ENCODE data around the gene MTHFD2L.

Gene MTHFD2L

DNA sequence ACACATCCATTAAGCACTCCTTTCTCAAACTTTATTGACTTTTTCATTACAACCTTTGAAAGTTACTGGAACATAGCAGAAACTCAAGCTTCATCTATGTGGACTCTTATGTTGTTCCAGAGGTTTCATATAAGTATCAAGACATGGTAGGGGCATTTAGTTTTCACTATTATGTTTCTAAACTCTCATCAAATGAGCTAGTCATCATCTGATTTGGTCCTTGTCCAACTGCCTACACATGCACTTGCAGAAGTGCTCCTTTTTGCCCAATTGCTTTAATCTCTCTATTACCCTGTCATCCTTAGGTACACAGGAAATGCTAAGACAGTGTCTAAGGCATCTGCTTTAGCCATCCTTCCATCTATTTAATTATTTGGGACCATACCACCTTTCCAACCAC lies 108.2 kb downstream of the MTHFD2L start:
- H3K9ac ChIP-seq (ENCODE audit: low read depth, low read length): no peak overlapping the region
- H3K9me3 ChIP-seq (ENCODE audit: insufficient read depth, low read depth, low read length): no peaks in the 10 kb centered on the region
- H3K4me3 ChIP-seq (ENCODE audit: low read length): no peak overlapping the region
- H3K4me1 ChIP-seq (ENCODE audit: insufficient read depth, low read length): no peaks in the 10 kb centered on the region
- no peak overlapping the region for H3K27ac ChIP-seq (ENCODE audit: low read length)
- no peaks in the 10 kb centered on the region for H3K27me3 ChIP-seq (ENCODE audit: insufficient read depth, low read length)
- H3K36me3 ChIP-seq (ENCODE audit: insufficient read depth, low read depth, low read length): no peaks in the 10 kb centered on the region

DNA sequence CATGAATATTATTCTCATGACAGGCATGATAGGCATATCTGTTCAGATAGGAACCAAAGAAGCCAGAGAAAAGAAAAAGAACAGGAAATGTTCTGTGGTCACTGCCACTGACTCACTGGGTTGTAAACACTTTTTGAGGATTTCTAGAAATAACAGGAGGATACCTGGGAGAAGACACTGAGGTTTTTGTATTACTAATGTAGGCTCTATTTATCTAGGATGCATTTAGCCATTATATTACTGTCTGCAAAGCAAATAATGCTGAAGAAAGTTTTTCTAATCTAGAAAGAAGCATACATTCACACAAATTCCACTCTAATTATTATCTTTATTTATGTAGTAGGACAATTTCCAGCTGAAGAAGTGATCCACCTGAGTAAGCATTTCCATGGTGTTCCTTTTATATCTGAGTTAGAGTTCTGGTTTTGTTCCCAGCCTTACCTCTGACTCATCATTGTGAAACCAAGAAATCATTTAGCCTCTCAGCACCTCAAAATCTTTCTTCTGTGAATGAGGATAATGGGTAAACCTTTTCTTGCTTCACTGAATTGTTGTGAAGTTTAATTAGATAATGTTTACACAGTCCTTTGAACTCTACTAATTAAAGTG lies 110.2 kb downstream of the MTHFD2L start:
- no peaks in the 10 kb centered on the region for H3K9me3 ChIP-seq (ENCODE audit: insufficient read depth, low read depth, low read length)
- H3K9ac ChIP-seq (ENCODE audit: low read depth, low read length): no peak overlapping the region
- no peak overlapping the region for H3K4me3 ChIP-seq (ENCODE audit: low read length)
- H3K4me1 ChIP-seq (ENCODE audit: insufficient read depth, low read length): no peaks in the 10 kb centered on the region
- H3K36me3 ChIP-seq (ENCODE audit: insufficient read depth, low read depth, low read length): no peaks in the 10 kb centered on the region
- no peaks in the 10 kb centered on the region for H3K27me3 ChIP-seq (ENCODE audit: insufficient read depth, low read length)
- no peak overlapping the region for H3K27ac ChIP-seq (ENCODE audit: low read length)

DNA sequence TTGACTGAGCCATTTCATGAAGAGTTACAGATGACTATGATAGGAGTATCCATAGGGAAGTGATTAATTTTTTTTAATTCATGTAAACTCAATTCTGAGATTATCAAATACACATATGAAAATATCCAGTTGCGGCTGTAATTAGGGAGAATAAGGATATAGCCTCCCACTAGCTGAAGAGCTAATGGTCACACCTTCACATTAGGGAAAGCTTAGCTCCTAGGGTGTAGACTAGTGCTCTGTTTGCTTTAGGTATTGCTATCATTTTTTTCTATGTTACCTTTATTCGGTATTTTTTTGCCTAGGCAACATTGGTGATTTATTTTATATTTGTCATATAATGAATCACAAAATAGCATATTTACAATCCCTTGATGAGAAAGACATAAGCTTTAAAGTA lies 110.7 kb downstream of the MTHFD2L start:
- Histone ChIP-seq H3K36me3 (ENCODE audit: insufficient read depth, low read depth, low read length) (no peaks in the 10 kb centered on the region), H3K9ac (ENCODE audit: low read depth, low read length) (no peak overlapping the region), H3K27me3 (ENCODE audit: insufficient read depth, low read length) (no peaks in the 10 kb centered on the region), H3K27ac (ENCODE audit: low read length) (no peak overlapping the region), H3K4me3 (ENCODE audit: low read length) (no peak overlapping the region), H3K9me3 (ENCODE audit: insufficient read depth, low read depth, low read length) (no peaks in the 10 kb centered on the region), H3K4me1 (ENCODE audit: insufficient read depth, low read length) (no peaks in the 10 kb centered on the region)

DNA sequence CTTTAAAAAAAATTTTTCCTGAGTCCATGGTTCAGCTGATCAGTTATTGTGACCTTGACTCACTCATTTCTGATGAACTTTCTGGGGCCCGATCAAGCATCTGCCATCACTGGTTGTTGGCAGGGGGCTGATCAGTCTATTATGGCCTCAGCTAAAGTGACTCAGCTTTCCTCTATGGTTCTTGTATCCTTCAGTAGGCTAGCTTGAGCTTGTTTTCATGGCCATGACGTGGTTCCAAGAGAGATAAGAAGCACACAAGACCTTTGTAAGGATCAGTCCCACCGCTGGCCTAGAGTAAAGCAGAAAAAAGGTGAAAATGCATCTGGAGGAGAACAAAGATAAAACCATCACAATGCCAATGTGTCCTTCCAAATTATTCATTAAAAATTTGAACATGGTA lies 120.6 kb downstream of the MTHFD2L start:
- Histone ChIP-seq H3K4me3 (ENCODE audit: low read length) (no peak overlapping the region), H3K27ac (ENCODE audit: low read length) (no peak overlapping the region), H3K9ac (ENCODE audit: low read depth, low read length) (no peak overlapping the region), H3K4me1 (ENCODE audit: insufficient read depth, low read length) (no peaks in the 10 kb centered on the region), H3K9me3 (ENCODE audit: insufficient read depth, low read depth, low read length) (no peaks in the 10 kb centered on the region), H3K36me3 (ENCODE audit: insufficient read depth, low read depth, low read length) (no peaks in the 10 kb centered on the region), H3K27me3 (ENCODE audit: insufficient read depth, low read length) (no peaks in the 10 kb centered on the region)

DNA sequence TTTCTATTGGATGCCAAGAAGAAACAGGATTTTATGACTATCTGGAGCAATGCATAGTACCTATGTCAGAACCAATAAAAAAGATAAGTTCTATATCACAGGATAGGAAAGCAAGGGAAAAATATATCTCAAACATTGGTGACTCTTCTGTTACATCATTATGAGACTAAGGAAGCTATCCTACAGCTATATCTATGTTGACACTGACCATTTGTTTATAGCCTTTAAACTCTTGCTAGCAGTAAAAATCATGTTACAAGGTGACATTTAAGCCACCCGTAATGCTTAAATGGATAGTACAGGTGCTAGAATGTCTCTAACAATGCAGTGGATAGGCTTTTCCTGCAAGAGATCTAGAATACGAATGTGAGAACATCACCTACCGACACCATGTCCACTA lies 121.8 kb downstream of the MTHFD2L start:
- Histone ChIP-seq H3K27ac (ENCODE audit: low read length) (no peak overlapping the region), H3K4me3 (ENCODE audit: low read length) (no peak overlapping the region), H3K9me3 (ENCODE audit: insufficient read depth, low read depth, low read length) (no peaks in the 10 kb centered on the region), H3K4me1 (ENCODE audit: insufficient read depth, low read length) (no peaks in the 10 kb centered on the region), H3K27me3 (ENCODE audit: insufficient read depth, low read length) (no peaks in the 10 kb centered on the region), H3K9ac (ENCODE audit: low read depth, low read length) (no peak overlapping the region), H3K36me3 (ENCODE audit: insufficient read depth, low read depth, low read length) (no peaks in the 10 kb centered on the region)

DNA sequence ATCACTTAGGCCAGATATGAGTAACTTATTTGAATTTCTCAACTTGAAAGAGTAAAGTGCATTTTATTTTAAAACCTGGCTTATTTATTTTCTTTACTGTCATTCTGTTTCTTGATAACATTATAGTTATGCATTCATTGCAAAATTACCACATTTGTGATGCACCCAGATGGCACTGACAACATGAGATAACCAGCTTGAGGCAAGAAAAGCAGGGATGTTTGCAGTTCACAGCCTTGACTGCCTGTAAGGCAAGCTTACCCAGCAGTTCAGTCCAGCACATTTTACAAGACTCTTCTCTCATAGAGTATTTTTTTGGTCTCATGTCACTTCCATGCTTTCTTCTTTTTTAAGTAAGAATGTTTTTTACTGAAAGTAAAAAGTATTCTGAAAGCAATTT lies 125.0 kb downstream of the MTHFD2L start:
- H3K27ac ChIP-seq (ENCODE audit: low read length): no peak overlapping the region
- H3K4me3 ChIP-seq (ENCODE audit: low read length): no peak overlapping the region
- no peaks in the 10 kb centered on the region for H3K4me1 ChIP-seq (ENCODE audit: insufficient read depth, low read length)
- H3K27me3 ChIP-seq (ENCODE audit: insufficient read depth, low read length): no peaks in the 10 kb centered on the region
- H3K36me3 ChIP-seq (ENCODE audit: insufficient read depth, low read depth, low read length): no peaks in the 10 kb centered on the region
- H3K9me3 ChIP-seq (ENCODE audit: insufficient read depth, low read depth, low read length): no peaks in the 10 kb centered on the region
- no peak overlapping the region for H3K9ac ChIP-seq (ENCODE audit: low read depth, low read length)

DNA sequence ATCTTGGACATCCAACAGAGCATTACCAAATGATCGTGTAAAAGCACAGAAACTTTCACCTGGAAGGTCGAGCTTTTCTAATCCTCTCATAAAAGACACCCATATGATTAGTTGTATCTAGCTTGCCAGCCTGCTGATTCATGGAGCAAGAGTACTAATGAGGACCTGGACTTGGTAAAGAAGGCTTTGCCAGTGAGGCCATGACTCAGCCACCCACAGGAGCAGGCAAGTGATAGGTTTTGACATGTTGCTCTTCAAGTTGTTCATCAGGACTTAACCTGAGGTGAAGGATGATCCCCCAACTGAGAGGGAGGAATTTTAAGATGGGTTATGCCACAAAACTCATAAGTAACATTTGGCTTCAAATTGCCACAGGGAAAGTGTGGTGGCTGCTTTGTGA lies 125.7 kb downstream of the MTHFD2L start:
- no peak overlapping the region for H3K27ac ChIP-seq (ENCODE audit: low read length)
- H3K9ac ChIP-seq (ENCODE audit: low read depth, low read length): no peak overlapping the region
- H3K36me3 ChIP-seq (ENCODE audit: insufficient read depth, low read depth, low read length): no peaks in the 10 kb centered on the region

DNA sequence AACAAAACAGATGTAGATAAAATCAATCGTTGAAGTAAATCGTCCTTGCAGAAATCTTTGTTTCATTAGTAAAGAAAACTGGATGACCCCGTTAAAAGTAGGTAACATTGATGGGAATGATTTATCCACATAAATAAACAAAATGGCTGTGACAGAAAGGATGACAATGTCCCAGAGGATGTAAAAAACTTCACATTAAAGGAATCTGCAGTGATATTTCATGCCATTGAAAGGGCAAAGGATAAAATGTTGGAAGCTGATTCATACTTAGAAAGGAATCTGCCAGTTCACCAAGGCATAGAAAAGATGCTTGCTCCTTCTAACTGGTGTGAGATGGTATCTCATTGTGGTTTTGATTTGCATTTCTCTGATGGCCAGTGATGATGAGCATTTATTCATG lies 126.1 kb downstream of the MTHFD2L start:
- H3K4me1 ChIP-seq (ENCODE audit: insufficient read depth, low read length): no peaks in the 10 kb centered on the region
- H3K4me3 ChIP-seq (ENCODE audit: low read length): no peak overlapping the region
- H3K9ac ChIP-seq (ENCODE audit: low read depth, low read length): no peak overlapping the region
- no peaks in the 10 kb centered on the region for H3K36me3 ChIP-seq (ENCODE audit: insufficient read depth, low read depth, low read length)
- no peaks in the 10 kb centered on the region for H3K9me3 ChIP-seq (ENCODE audit: insufficient read depth, low read depth, low read length)
- no peak overlapping the region for H3K27ac ChIP-seq (ENCODE audit: low read length)
- H3K27me3 ChIP-seq (ENCODE audit: insufficient read depth, low read length): no peaks in the 10 kb centered on the region

More for the DNA sequence above, 125.7 kb downstream of the MTHFD2L start:
- H3K9me3 ChIP-seq (ENCODE audit: insufficient read depth, low read depth, low read length): no peaks in the 10 kb centered on the region
- H3K27me3 ChIP-seq (ENCODE audit: insufficient read depth, low read length): no peaks in the 10 kb centered on the region
- no peak overlapping the region for H3K4me3 ChIP-seq (ENCODE audit: low read length)
- H3K4me1 ChIP-seq (ENCODE audit: insufficient read depth, low read length): no peaks in the 10 kb centered on the region

DNA sequence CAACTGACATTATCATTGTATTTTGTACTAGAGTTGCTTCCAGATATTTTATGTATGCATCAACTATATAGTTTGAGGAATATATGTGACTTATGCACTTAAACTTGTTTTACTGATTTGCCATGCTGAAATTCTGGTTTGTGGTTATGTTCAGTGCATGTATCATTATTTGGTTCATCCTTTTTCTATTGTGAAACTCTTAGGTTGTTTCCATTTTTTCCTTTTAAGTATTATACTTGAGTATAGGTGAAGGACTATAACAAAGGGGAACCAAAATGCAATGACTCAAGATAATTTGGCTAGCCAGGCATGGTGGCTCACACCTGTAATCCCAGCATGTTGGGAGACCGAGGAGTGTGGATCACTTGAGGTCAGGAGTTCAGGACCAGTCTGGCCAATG lies 129.2 kb downstream of the MTHFD2L start:
- Histone ChIP-seq H3K4me1 (ENCODE audit: insufficient read depth, low read length) (no peaks in the 10 kb centered on the region), H3K27me3 (ENCODE audit: insufficient read depth, low read length) (no peaks in the 10 kb centered on the region), H3K9me3 (ENCODE audit: insufficient read depth, low read depth, low read length) (no peaks in the 10 kb centered on the region), H3K27ac (ENCODE audit: low read length) (no peak overlapping the region), H3K9ac (ENCODE audit: low read depth, low read length) (no peak overlapping the region), H3K4me3 (ENCODE audit: low read length) (no peak overlapping the region), H3K36me3 (ENCODE audit: insufficient read depth, low read depth, low read length) (no peaks in the 10 kb centered on the region)

DNA sequence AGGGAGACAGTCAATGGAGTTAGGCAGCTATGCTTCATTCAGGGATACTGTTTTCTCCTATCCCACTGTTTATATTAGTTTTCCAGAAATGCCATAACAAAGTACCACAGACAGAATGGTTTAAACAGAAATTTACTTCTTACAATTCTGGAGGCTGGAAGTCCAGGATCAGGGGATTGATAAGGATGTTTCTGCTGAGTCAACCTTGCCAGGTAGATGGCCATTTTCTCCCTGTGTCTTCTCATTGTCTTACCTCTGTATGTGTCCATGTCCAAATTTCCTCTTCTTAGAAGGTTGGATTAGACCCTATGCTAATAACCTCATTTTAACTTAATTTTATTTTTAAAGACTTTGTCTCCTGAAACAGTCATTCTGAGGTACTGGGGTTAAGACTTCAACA lies 129.9 kb downstream of the MTHFD2L start:
- H3K4me1 ChIP-seq (ENCODE audit: insufficient read depth, low read length): no peaks in the 10 kb centered on the region
- H3K27ac ChIP-seq (ENCODE audit: low read length): no peak overlapping the region
- no peak overlapping the region for H3K9ac ChIP-seq (ENCODE audit: low read depth, low read length)
- H3K9me3 ChIP-seq (ENCODE audit: insufficient read depth, low read depth, low read length): no peaks in the 10 kb centered on the region
- H3K27me3 ChIP-seq (ENCODE audit: insufficient read depth, low read length): no peaks in the 10 kb centered on the region
- H3K36me3 ChIP-seq (ENCODE audit: insufficient read depth, low read depth, low read length): no peaks in the 10 kb centered on the region
- H3K4me3 ChIP-seq (ENCODE audit: low read length): no peak overlapping the region

DNA sequence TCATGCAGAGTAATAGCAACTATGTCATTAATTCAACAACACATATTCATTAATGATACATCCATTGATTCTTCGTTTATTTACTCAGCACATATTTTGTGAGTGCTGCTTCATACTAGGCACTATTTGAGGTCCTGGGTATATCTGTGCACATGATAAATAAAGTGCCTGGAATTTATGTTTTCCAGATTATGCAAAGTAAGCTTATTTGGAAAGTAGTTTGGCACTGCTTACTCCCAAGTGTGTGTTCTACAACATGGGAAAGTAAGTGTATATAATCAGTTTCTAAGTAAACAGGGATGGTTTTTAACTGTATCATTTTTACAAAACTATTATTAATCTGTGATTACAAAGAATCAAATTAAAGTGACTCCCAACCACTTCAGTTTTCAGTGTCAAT lies 133.6 kb downstream of the MTHFD2L start:
- Histone ChIP-seq H3K27me3 (ENCODE audit: insufficient read depth, low read length) (no peaks in the 10 kb centered on the region), H3K4me3 (ENCODE audit: low read length) (no peak overlapping the region), H3K36me3 (ENCODE audit: insufficient read depth, low read depth, low read length) (no peaks in the 10 kb centered on the region), H3K27ac (ENCODE audit: low read length) (no peak overlapping the region), H3K9ac (ENCODE audit: low read depth, low read length) (no peak overlapping the region), H3K4me1 (ENCODE audit: insufficient read depth, low read length) (no peaks in the 10 kb centered on the region), H3K9me3 (ENCODE audit: insufficient read depth, low read depth, low read length) (no peaks in the 10 kb centered on the region)

DNA sequence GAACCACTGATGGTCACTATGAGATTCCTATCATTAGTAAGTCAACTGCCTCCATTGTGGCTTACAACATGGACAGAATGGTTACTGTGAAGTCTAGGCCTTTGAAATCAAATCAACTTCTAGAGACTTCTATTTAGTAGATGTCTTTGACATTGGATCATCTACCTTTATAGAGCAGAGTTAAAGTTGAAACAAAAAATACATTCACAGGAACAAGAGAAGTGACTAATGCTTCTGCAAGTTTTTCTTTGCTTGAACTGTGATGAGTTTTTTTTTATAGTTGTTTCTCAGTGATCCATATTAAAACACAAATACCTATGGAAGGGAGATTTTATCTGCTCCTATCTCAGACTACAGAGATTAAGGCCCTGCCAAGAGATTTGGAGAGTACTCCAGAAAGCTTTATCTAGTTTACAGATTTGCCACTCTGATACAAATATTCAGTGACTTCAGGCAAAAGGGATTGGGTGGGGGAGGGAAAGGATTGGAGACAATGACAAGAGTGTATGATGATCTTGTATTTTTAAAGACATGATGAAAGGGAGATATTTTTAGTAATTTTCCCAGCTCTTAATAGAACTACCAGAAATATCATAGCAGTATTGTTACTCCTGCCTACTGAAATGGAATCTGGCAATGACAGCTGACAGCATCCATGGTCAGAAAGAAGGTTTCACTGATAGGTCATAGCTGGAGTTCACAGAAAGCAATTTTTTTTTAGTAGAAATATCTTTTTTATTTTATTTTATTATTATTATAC lies 134.4 kb downstream of the MTHFD2L start:
- no peaks in the 10 kb centered on the region for H3K27me3 ChIP-seq (ENCODE audit: insufficient read depth, low read length)
- H3K9ac ChIP-seq (ENCODE audit: low read depth, low read length): no peak overlapping the region
- H3K27ac ChIP-seq (ENCODE audit: low read length): no peak overlapping the region
- no peaks in the 10 kb centered on the region for H3K36me3 ChIP-seq (ENCODE audit: insufficient read depth, low read depth, low read length)
- no peaks in the 10 kb centered on the region for H3K4me1 ChIP-seq (ENCODE audit: insufficient read depth, low read length)
- no peak overlapping the region for H3K4me3 ChIP-seq (ENCODE audit: low read length)
- H3K9me3 ChIP-seq (ENCODE audit: insufficient read depth, low read depth, low read length): no peaks in the 10 kb centered on the region

Data from iPS-20b (cell line).